Measurements from ENCODE around the gene EEA1. TPM values are rescaled to one million over a fixed set of nuclear protein-coding genes. Genes with fewer than 3 reads are reported as not detected.
A peak's percentile ranks its signal among the peaks of the same experiment; 100 is the strongest.

EEA1 gene
- total and polyA plus RNA-seq, 2 of the 8 experiments (the other 6 are each of a cell fraction or from before 2014, with no cell fraction given) = 1.0 to 18.8 TPM

DNA sequence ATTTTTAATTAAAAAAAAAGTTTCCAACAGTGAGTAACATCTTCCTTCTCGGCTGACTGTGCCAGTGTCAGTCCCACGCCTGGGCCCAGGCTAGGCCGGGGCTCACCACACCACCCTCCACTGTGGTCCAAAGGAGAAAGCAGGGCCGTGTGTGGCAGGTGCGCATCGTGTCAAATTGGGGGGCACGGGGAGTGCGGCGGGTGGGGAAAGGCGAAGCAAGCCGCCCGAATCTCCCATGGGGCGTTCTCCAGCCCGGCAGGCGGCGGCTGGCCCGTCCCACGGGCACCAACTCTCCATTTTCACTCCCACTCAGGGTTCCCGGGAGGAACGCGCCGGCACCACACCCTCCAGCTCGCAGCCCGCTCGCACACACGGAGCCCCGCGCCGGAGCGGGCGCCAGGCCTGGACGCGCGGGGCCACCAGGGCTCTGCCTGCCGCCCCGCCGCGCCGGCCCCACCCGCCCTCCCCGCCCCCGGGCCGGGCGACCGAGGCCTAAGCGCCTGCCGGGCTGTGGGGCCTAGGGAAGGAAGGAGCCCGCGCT is 604 bp downstream of the EEA1 start:
- no peak overlapping the region for H3K14ac ChIP-seq (ENCODE audit: insufficient read length)
- H4K20me1 ChIP-seq (replicated peaks in 1 of 2; ENCODE audit: control insufficient read depth in 1 of 2, insufficient read depth in 2 of 2, low read length in 2 of 2) = peaks cover 0 to 2% of the 10 kb centered on the region in 2 experiments
- WGBS, 2 experiments (ENCODE audit: extremely low coverage in 1 of 2, insufficient coverage in 1 of 2, insufficient read length in 1 of 2, insufficient replicate concordance in 2 of 2, low coverage in 1 of 2, low lambda C conversion rate in 2 of 2, missing lambda C conversion rate in 1 of 2) = 6% methylated on average over 10 of the region's 49 CpGs; no CpG with 5 or more reads in 1 of the 2 experiments
- H3K56ac ChIP-seq (replicated peaks; ENCODE audit: insufficient read length, low read depth, low read length) = no peak overlapping the region
- H3K23me2 ChIP-seq (ENCODE audit: low read depth, low read length) = peaks cover 3% of the 10 kb centered on the region; the same call in 1 of the 2 replicates
- no peak overlapping the region for H2BK120ac ChIP-seq (replicated peaks; ENCODE audit: low read depth, low read length)
- H2BK15ac ChIP-seq (ENCODE audit: low read length) = no peak overlapping the region
- no peak overlapping the region for H3K4ac ChIP-seq (replicated peaks; ENCODE audit: insufficient read length, low read depth, low read length)
- H3K27me3 ChIP-seq (replicated peaks in 1 of 4; ENCODE audit: control insufficient read depth in 3 of 4, extremely low read depth in 1 of 4, insufficient read depth in 3 of 4, low read length in 3 of 4) = no peaks in the 10 kb centered on the region
- ChIA-PET POLR2A (ENCODE audit: partially characterized antibody) (interaction anchor here (0.8 to 2.0 kb wide), 2 partner anchors 9 to 42 kb away, joined by 3 to 6 read pairs; no protein-coding TSS in a partner anchor), CTCF (ENCODE audit: partially characterized antibody) (interaction anchor here (0.7 to 2.1 kb wide), 8 partner anchors 20 to 143 kb away, joined by 3 to 6 read pairs (median 4); no protein-coding TSS in a partner anchor)
- H3K4me3 ChIP-seq (ENCODE audit: extremely low read depth in 1 of 4, insufficient read depth in 2 of 4, low read depth in 3 of 4, low read length in 4 of 4) = peak overlapping the region; percentile 46 to 64 (median 56)
- H3K79me2 ChIP-seq (ENCODE audit: control insufficient read depth in 1 of 2, insufficient read depth in 2 of 2, low read length in 2 of 2) = peaks cover 0 to 39% of the 10 kb centered on the region in 2 experiments; a peak in 2 of 4 replicates
- H3K4me1 ChIP-seq (replicated peaks in 1 of 4; ENCODE audit: control insufficient read depth in 3 of 4, insufficient read depth in 4 of 4, low read length in 3 of 4) = peaks cover 0 to 14% (median 7%) of the 10 kb centered on the region in 4 experiments; a peak in 4 of 7 replicates
- H3K9ac ChIP-seq (replicated peaks in 1 of 4; ENCODE audit: extremely low read depth in 1 of 4, low read depth in 3 of 4, low read length in 3 of 4) = peak overlapping the region; percentile 34 to 66 (median 56); a peak in 6 of 7 replicates
- no peak overlapping the region for H2AK5ac ChIP-seq (ENCODE audit: low read depth, low read length)
- no peak overlapping the region for H3K27ac ChIP-seq (ENCODE audit: low read depth, low read length)
- no peak overlapping the region for H2AFZ ChIP-seq (ENCODE audit: low read length)
- peak overlapping the region; percentile 68 to 84 for H3K4me2 ChIP-seq (ENCODE audit: insufficient read depth in 1 of 2, low read depth in 2 of 2, low read length in 2 of 2)
- TF ChIP-seq FOSL1 (IDR thresholded peaks at IDR 0.05; ENCODE audit: insufficient read depth, low read depth, low read length) = no peak
- TF ChIP-seq RXRA (IDR thresholded peaks at IDR 0.05; ENCODE audit: insufficient read depth, low read depth, low read length) = no peak
- TF ChIP-seq SIN3A (conservative IDR thresholded peaks at IDR 0.05 in 1 of 2, IDR thresholded peaks at IDR 0.05 in 1 of 2; ENCODE audit: low read depth in 1 of 2, low read length in 2 of 2) = no peak
- TF ChIP-seq, protein P1, sequence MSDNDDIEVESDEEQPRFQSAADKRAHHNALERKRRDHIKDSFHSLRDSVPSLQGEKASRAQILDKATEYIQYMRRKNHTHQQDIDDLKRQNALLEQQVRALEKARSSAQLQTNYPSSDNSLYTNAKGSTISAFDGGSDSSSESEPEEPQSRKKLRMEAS (IDR thresholded peaks at IDR 0.05) = peak; percentile 32; the same call in 1 of the 2 replicates
- no peak for TF ChIP-seq SAP30 (IDR thresholded peaks at IDR 0.05; ENCODE audit: insufficient read depth, insufficient replicate concordance, low read length)
- no peak overlapping the region for H4K5ac ChIP-seq (ENCODE audit: insufficient read length, low read depth, low read length)
- H3K18ac ChIP-seq (ENCODE audit: extremely low read depth, low read length) = no peak overlapping the region
- H2BK12ac ChIP-seq (ENCODE audit: low read depth, low read length) = no peak overlapping the region
- no peaks in the 10 kb centered on the region for H3K36me3 ChIP-seq (ENCODE audit: control insufficient read depth in 2 of 4, insufficient read depth in 4 of 4, low read length in 3 of 4)
- DNase-seq (ENCODE audit: low read depth in 1 of 2, low spot score in 2 of 2) (peak in 1 of 2 experiments; percentile 58), FAIRE-seq (no peak)
- no peak overlapping the region; the same call in 1 of the 2 replicates for H4K8ac ChIP-seq (ENCODE audit: extremely low read depth, insufficient read depth, low read length)
- H4K91ac ChIP-seq (replicated peaks; ENCODE audit: insufficient read length, low read length) = no peak overlapping the region
- H2BK5ac ChIP-seq (ENCODE audit: low read depth, low read length) = no peak overlapping the region; the same call in 1 of the 2 replicates
- no peak overlapping the region for H3K23ac ChIP-seq (ENCODE audit: insufficient read length)
- H3K79me1 ChIP-seq (ENCODE audit: low read depth, low read length) = peaks cover 2% of the 10 kb centered on the region
- H3K9me3 ChIP-seq (ENCODE audit: insufficient read depth in 2 of 2, low read depth in 1 of 2, low read length in 1 of 2) = no peaks in the 10 kb centered on the region
- H2BK20ac ChIP-seq (ENCODE audit: low read length) = no peak overlapping the region

All from H1 (cell line).